Esophagus (tissue), 2 donors: ENCODE results near the gene ZNF8. TPM values are rescaled to one million over a fixed set of nuclear protein-coding genes. Genes with fewer than 3 reads are reported as not detected.

Source experiments
- H3K27ac ChIP-seq, 2 donors: one replicate each; pipeline ENCODE4 v1.5.1; 2013; ENCODE audit warnings: low read depth in 2 of 2, mild to moderate bottlenecking in 2 of 2, inconsistent platforms in 1 of 2, low read length in 1 of 2, moderate library complexity in 1 of 2
- H3K27me3 ChIP-seq, 2 donors: one replicate each; pipeline ENCODE4 v1.6.1; 2013; ENCODE audit warnings: low read length in 2 of 2, control low read depth in 1 of 2, mild to moderate bottlenecking in 1 of 2; ENCODE audit not compliant: insufficient read depth in 2 of 2, control insufficient read depth in 1 of 2
- H3K36me3 ChIP-seq, 2 donors: one replicate each; pipeline ENCODE4 v1.6.1; 2013; ENCODE audit warnings: low read length in 1 of 2; ENCODE audit not compliant: control insufficient read depth in 2 of 2, insufficient read depth in 2 of 2
- H3K4me1 ChIP-seq, 2 donors: one replicate each; pipeline ENCODE4 v1.6.1; 2013; ENCODE audit warnings: low read length in 1 of 2; ENCODE audit not compliant: control insufficient read depth in 2 of 2, insufficient read depth in 2 of 2
- H3K4me3 ChIP-seq, 2 donors: one replicate each; pipeline ENCODE4 v1.5.1; 2013; ENCODE audit warnings: low read length in 2 of 2, mild to moderate bottlenecking in 2 of 2, low read depth in 1 of 2, moderate library complexity in 1 of 2
- H3K9me3 ChIP-seq, 2 donors: one replicate each; pipeline ENCODE4 v1.6.1; 2013; ENCODE audit warnings: mild to moderate bottlenecking in 2 of 2, low read depth in 1 of 2, low read length in 1 of 2, moderate library complexity in 1 of 2; ENCODE audit not compliant: control insufficient read depth in 2 of 2, insufficient read depth in 1 of 2
- WGBS, 2 donors: extraction: QIAGEN DNeasy Blood & Tissue Kit; methylation state at CpG; one replicate each; pipeline ENCODE4 v1.1.7; 2013; 5-methylcytosine and 5-hydroxymethylcytosine counted together
- polyA plus RNA-seq, 2 donors: library from polyadenylated mRNA; stranded (reverse); fragments of 200-250 nt; gene quantifications; one replicate each; pipeline ENCODE4 v1.2.3, GENCODE V29; 2013
- donor health status: healthy with polysubstance abuse.
- donor health status: Bipolar disorder and iron deficiency.

ZNF8 gene
- polyA plus RNA-seq, 2 donors = 0.91 to 1.6 TPM

DNA sequence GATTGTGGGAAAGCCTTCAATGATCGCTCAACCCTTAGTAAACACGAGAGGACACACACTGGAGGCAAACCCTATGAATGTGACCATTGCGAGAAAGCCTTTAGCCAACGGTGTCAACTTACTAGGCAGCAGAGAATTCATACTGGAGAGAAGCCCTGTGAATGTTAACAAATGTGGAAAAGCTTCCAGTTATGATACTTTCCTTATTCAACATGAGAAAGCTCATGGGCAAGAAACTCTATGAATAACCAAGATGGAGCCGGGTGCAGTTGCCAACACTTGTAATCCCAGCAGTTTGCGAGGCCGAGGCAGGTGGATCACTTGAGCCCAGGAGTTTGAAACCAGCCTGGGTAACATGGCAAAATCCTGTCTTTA is 15.8 kb upstream of the ZNF8 start:
- no peak overlapping the region for H3K4me3 ChIP-seq
- peaks cover 0 to 4% of the 10 kb centered on the region in 2 donors for H3K27me3 ChIP-seq
- H3K4me1 ChIP-seq = no peaks in the 10 kb centered on the region
- peaks cover 44 to 72% of the 10 kb centered on the region in 2 donors for H3K9me3 ChIP-seq
- 98 to 99% methylated on average over 7 of the region's 7 CpGs for WGBS, 2 donors
- H3K36me3 ChIP-seq = peaks cover 11 to 20% of the 10 kb centered on the region in 2 donors
- H3K27ac ChIP-seq = no peak overlapping the region

DNA sequence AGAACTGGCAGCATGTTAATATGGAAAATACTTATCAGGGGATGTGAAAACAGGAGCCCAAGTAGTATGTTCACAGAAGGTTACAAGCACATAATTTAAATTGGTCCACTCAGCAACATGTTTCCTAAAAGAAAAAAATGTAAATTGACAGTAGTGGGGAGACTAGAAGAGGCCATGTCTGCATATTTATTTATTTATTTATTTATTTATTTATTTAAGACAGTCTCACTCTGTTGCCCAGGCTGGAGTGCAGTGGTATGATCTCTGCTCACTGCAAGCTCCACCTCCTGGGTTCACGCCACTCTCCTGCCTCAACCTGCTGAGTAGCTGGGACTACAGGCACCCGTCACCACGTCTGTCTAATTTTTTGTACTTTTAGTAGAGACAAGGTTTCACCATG is 13.7 kb upstream of the ZNF8 start:
- Histone ChIP-seq H3K36me3 (peaks cover 0 to 13% of the 10 kb centered on the region in 2 donors), H3K4me1 (no peaks in the 10 kb centered on the region), H3K27ac (no peak overlapping the region), H3K27me3 (peaks cover 0 to 4% of the 10 kb centered on the region in 2 donors), H3K9me3 (peaks cover 29 to 63% of the 10 kb centered on the region in 2 donors), H3K4me3 (no peak overlapping the region)
- WGBS, 2 donors = 97 to 100% methylated on average over 3 of the region's 3 CpGs

GRCh38 chr19:58268344-58268743 is 10.4 kb upstream of the ZNF8 start:
- WGBS, 2 donors = 92 to 94% methylated on average over 3 of the region's 3 CpGs
- Histone ChIP-seq H3K36me3 (peaks cover 0 to 5% of the 10 kb centered on the region in 2 donors), H3K4me3 (no peak overlapping the region), H3K27me3 (peaks cover 0 to under 1% of the 10 kb centered on the region in 2 donors), H3K27ac (no peak overlapping the region), H3K9me3 (peaks cover 18 to 50% of the 10 kb centered on the region in 2 donors), H3K4me1 (no peaks in the 10 kb centered on the region)

GRCh38 chr19:58274771-58275201 is 4.0 kb upstream of the ZNF8 start:
- H3K27me3 ChIP-seq = no peaks in the 10 kb centered on the region
- WGBS, 2 donors = 78 to 86% methylated on average over 2 of the region's 2 CpGs
- H3K36me3 ChIP-seq = peaks cover 0 to 5% of the 10 kb centered on the region in 2 donors

GRCh38 chr19:58275564-58275963 is 3.2 kb upstream of the ZNF8 start:
- Histone ChIP-seq H3K9me3 (peaks cover 6 to 21% of the 10 kb centered on the region in 2 donors), H3K27ac (no peak overlapping the region), H3K36me3 (peaks cover 0 to 5% of the 10 kb centered on the region in 2 donors), H3K4me1 (peaks cover 4 to 11% of the 10 kb centered on the region in 2 donors), H3K27me3 (no peaks in the 10 kb centered on the region), H3K4me3 (no peak overlapping the region)
- 98 to 100% methylated on average over 3 of the region's 3 CpGs for WGBS, 2 donors

More at GRCh38 chr19:58274771-58275201, 4.0 kb upstream of the ZNF8 start:
- no peak overlapping the region for H3K27ac ChIP-seq
- peaks cover 0 to 7% of the 10 kb centered on the region in 2 donors for H3K4me1 ChIP-seq
- peaks cover 6 to 21% of the 10 kb centered on the region in 2 donors for H3K9me3 ChIP-seq
- no peak overlapping the region for H3K4me3 ChIP-seq

- no peak overlapping the region for H3K4me3 ChIP-seq
- no peak overlapping the region for H3K27ac ChIP-seq
- peaks cover 4 to 11% of the 10 kb centered on the region in 2 donors for H3K4me1 ChIP-seq
- peaks cover 0 to 13% of the 10 kb centered on the region in 2 donors for H3K9me3 ChIP-seq
- WGBS, 2 donors = 93 to 98% methylated on average over 7 of the region's 7 CpGs
- peaks cover 0 to under 1% of the 10 kb centered on the region in 2 donors for H3K36me3 ChIP-seq
- no peaks in the 10 kb centered on the region for H3K27me3 ChIP-seq
Measured at GRCh38 chr19:58277197-58277596, 1.6 kb upstream of the ZNF8 start.

GRCh38 chr19:58277748-58278540 is 811 bp upstream of the ZNF8 start:
- peak overlapping the region; percentile 89 to 95 for H3K4me3 ChIP-seq
- peak overlapping the region; percentile 96 for H3K27ac ChIP-seq
- peaks cover 0 to 12% of the 10 kb centered on the region in 2 donors for H3K9me3 ChIP-seq
- no peaks in the 10 kb centered on the region for H3K27me3 ChIP-seq
- H3K4me1 ChIP-seq = peaks cover 4 to 11% of the 10 kb centered on the region in 2 donors
- 38 to 40% methylated on average over 25 of the region's 25 CpGs for WGBS, 2 donors
- no peaks in the 10 kb centered on the region for H3K36me3 ChIP-seq

GRCh38 chr19:58279042-58279924 is 528 bp downstream of the ZNF8 start:
- H3K36me3 ChIP-seq = no peaks in the 10 kb centered on the region

DNA sequence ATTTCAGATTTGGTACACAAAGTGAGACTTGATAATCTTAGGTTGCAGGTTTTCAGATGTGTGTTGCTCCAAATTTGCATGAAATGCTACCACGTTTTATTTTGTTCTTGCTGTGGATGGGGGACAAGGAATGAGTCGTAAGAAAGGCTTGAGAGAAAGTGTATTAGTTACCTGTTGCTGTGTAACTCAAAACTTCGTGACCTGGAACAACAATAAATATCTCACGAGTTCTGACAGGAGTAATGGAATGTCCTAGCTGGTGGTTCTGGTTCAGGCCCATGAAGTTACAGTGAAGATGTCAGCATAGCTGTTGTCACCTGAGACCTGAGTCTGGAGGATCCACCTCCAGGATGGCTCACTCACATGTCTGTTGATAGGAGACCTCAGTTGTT is 1.2 kb downstream of the ZNF8 start:
- H3K27ac ChIP-seq = no peak overlapping the region
- H3K27me3 ChIP-seq = no peaks in the 10 kb centered on the region
- H3K36me3 ChIP-seq = no peaks in the 10 kb centered on the region
- H3K4me1 ChIP-seq = peaks cover 4 to 11% of the 10 kb centered on the region in 2 donors
- H3K4me3 ChIP-seq = peak overlapping the region in 1 of 2 donors; percentile 89
- 58 to 62% methylated on average over 4 of the region's 4 CpGs for WGBS, 2 donors
- H3K9me3 ChIP-seq = peaks cover 0 to 9% of the 10 kb centered on the region in 2 donors

More at GRCh38 chr19:58279042-58279924, 528 bp downstream of the ZNF8 start:
- Histone ChIP-seq H3K4me3 (peak overlapping the region; percentile 89 to 95), H3K4me1 (peaks cover 4 to 11% of the 10 kb centered on the region in 2 donors), H3K9me3 (peaks cover 0 to 9% of the 10 kb centered on the region in 2 donors), H3K27ac (peak overlapping the region; percentile 96), H3K27me3 (no peaks in the 10 kb centered on the region)
- WGBS, 2 donors = 3 to 4% methylated on average over 57 to 60 of the region's 60 CpGs
